GM12801 (cell line): ENCODE results near the gene TMEM91.

Source experiments
- CTCF ChIP-seq: IDR thresholded peaks from one replicate; pipeline ENCODE4 v1.5.1; 2011; ENCODE audit warnings: control low read depth; ENCODE audit not compliant: insufficient read length; ENCODE audit errors: extremely low read depth

Gene TMEM91

GRCh38 chr19:41420101-41420880 is 44.0 kb downstream of the TMEM91 start:
- TF ChIP-seq CTCF = no peak

- TF ChIP-seq CTCF = no peak
These were observed 45.0 kb downstream of the TMEM91 start for GRCh38 chr19:41421314-41421713.

- no peak for TF ChIP-seq CTCF
These were observed 45.6 kb downstream of the TMEM91 start for GRCh38 chr19:41421973-41422372.

GRCh38 chr19:41422456-41422855 is 46.1 kb downstream of the TMEM91 start:
- no peak for TF ChIP-seq CTCF

GRCh38 chr19:41422955-41423354 is 46.6 kb downstream of the TMEM91 start:
- TF ChIP-seq CTCF = no peak

- no peak for TF ChIP-seq CTCF
These were observed 48.2 kb downstream of the TMEM91 start for GRCh38 chr19:41424335-41425173.
